GM18505 (cell line): Measurements from ENCODE around the gene LTB4R.
"Not testable (repeated sequence)": the region's sequence is repeated elsewhere in the genome, so short reads cannot be mapped to it uniquely, and the experiment has no call there.

Experiments used
- ATAC-seq: cut with Tn5 transposase; IDR thresholded peaks from one replicate; pipeline ENCODE4 v1.9.1; 2021; ENCODE audit not compliant: unreplicated experiment
- POLR2A ChIP-seq: IDR thresholded peaks from 4 replicates; pipeline ENCODE4 v1.6.1; 2011; ENCODE audit warnings: borderline replicate concordance; ENCODE audit not compliant: insufficient read depth, insufficient read length; ENCODE audit errors: extremely low read depth

LTB4R gene

DNA sequence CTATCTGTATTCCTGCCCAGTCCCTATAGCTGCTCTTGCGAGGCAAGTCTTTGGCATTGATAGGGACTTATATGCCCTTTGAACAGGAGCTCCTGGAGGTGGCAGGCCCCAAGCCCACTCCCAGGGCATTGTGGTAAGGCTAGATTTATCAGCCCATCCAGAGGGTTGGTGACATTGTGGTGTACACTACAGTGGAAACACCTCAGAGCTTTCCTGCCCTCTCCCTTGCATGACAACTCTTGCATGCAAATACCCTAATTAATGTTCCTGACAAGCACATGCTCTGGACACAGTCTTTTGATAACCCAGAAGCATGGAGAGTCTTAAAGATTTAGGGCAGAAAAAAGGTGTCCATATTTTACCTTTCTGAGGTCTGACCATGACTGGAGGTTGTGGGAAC is 29.3 kb downstream of the LTB4R start:
- ATAC-seq, result no peak
- no peak for TF ChIP-seq POLR2A

DNA sequence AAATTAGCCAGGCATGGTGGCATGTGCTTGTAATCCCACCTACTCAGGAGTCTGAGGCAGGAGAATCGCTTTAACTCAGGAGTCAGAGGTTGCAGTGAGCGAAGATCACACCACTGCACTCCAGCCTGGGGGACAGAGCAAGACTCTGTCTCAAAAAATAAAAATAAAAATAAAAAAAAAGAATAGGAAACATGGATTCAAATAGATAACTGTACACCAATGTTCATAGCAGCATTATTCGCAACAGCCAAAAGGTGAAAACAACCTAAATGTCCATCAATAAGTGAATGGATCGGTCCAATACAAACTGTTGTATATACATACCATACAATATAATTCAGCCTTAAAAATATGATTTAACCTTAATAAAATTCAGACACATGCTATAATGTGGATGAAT is 31.6 kb downstream of the LTB4R start:
- no peak for TF ChIP-seq POLR2A
- no peak for ATAC-seq

DNA sequence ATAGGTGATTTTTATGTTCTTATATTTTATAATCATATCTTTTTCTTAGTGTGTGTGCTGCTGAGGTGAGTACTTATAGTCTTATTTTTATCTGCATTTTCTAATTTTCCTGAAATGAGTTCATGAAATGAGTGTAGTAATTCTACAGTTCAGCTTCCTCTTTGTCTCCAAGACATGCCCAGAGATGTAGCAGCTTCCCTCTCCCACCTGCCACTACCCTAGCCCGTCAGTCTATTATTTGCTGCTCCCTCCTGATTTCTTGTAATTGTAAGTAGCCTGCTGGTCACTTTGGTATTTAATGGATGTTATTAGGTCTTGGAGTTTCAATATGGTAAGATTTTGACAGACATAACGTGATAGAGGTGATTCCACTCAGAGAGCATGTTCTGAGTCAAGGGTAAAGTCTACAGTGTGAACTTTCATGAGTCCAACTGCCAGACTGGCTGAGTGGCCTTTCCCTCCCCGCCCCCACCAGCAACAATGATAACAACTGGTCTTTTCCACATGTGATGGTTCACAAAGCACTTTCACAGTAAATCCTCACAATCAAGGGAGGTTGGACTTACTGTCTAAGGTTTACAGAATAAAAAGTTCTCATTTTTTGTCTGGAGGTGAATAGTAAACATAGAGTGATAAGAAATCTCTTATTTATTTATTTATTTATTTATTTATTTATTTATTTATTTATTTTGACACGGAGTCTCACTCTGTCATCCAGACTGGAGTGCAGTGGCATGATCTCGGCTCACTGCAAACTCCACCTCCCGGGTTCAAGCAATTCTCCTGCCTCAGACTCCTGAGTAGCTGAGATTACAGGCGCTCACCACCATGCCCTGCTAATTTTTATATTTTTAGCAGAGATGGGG is 32.7 kb downstream of the LTB4R start:
- no peak for ATAC-seq
- TF ChIP-seq POLR2A, result no peak

DNA sequence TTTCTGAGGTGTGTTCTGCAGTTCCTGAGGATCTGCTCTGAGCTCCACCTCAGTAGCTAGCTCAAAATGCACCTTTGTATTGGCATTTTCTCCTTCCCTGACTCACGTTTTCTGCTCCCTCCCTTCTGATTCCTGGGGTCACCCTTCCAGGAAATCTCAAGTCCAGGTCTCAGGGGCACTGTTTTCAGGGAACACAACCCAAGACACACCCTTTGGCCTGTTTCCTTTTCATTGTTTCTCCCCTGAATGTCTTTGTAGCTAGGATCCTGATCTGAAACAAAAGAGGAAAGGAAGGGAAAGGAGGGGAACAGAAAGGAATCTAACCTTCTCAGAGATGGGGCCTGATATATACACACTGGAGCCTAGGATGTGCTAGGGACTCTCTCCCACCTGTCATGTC is 35.8 kb downstream of the LTB4R start:
- no peak for TF ChIP-seq POLR2A
- no peak for ATAC-seq

DNA sequence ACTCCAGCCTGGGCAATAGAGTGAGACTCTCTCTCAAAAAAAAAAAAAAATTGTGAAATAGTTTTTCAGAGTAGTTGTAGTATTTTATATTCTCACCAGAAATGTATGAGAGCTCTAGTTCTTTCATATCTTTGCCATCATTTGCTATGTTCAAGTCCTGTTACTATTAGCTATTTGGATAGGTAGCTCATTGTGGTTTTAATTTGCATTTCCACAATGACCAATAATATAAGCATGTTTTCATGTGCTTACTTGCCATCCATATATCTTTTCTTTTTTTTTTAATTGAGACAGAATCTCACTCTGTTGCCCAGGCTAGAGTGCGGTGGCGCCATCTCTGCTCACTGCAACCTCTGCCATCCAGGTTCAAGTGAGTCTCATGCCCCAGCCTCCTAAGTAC is 36.9 kb downstream of the LTB4R start:
- no peak for ATAC-seq
- TF ChIP-seq POLR2A, result no peak

DNA sequence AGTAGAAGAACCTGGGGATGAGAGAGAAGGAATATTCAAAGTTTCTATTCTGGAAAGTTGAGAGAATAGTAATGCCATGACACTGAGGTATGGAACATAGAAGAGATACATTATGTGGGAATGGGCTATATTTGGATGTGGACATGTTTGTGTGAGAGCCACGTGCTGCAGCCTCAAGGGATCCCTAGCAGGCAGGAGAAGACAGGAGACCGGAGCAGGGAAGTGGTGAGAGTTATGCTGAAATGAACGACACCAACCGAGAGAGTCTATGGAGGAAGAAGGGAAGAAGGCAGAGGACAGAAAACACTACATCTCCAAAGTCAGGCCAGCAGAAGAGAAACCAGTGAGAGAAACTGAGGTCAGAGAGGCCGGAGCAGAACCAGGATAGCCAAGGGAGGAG is 38.4 kb downstream of the LTB4R start:
- no peak for TF ChIP-seq POLR2A
- ATAC-seq, result no peak

DNA sequence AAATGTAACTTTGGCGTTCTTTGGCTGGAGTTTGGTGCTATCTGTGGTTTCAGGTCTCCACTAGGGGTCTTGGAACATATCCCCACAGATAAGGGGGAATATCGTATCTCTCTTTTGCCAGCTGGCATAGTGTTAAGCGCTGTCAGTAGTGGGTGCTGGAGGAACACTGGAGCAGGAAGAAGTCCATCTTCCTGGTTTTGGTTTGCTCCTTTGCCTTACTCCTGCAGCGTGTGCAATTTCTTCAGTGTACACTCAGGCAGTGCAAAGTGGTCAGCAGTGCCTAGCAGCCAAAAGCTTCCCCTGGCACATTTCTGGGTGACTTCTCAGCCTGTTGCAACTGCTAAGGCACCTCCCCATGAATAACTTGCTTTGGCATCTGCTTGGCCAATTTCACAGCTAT is 40.2 kb downstream of the LTB4R start:
- no peak for TF ChIP-seq POLR2A

DNA sequence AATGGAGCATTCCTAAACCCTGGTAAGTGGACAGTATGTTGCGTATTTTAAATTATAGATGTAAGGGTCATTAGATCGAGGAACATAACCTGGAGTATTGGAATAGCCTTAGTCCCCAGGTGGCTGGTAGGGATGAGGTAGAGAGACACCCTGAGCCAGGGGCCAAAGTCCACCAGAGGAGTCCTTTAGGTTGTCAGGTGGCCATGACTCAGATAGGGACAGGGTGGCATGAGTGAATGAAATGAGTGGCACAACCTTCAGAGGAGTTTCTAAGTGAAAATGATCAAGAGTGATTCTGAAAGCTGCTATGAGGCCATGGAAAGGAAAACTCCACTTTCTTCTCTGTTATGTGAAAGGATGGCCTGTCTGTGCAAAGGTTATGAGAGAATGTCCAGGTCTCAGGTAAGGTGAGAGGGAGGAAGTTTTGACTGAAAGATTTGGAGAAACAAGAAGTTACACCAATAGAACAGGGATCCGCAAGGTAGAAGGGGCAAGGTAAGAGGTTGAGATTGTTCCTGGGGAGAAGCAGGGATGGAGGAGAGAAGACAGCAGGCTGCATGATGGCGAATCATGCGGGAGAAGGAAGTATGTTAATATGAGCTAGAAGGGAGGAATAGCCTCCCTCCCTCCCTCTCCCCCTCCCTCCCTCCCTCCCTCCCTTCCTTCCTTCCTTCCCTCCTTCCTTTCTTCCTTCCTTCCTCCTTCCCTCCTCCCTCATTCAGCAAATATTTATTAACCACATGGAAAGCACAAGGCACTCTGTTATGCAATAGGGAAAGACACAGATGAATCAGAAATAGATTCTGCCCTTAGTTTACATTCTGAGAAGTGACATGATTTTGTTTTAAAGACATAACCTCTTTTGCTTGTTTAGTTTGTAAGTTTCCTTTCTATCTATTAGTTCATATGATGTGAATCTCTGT is 42.5 kb downstream of the LTB4R start:
- TF ChIP-seq POLR2A, result no peak

More for the DNA sequence above, 40.2 kb downstream of the LTB4R start:
- ATAC-seq, result no peak

DNA sequence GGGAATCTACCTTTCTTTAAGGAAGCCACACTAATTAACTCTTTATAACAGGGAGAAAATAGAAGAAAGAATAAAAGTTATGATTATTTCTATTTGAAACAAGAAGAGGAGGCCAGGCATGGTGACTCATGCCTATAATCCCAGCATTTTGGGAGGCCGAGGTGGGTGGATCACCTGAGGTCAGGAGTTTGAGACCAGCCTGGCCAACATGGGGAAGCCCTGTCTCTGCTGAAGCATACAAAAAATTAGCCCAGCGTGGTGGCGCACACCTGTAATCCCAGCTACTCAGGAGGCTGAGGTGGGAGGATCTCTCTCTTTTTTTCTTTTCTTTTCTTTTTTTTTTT is 43.2 kb downstream of the LTB4R start:
- not testable (repeated sequence) for ATAC-seq

More for the DNA sequence above, 42.5 kb downstream of the LTB4R start:
- no peak for ATAC-seq

DNA sequence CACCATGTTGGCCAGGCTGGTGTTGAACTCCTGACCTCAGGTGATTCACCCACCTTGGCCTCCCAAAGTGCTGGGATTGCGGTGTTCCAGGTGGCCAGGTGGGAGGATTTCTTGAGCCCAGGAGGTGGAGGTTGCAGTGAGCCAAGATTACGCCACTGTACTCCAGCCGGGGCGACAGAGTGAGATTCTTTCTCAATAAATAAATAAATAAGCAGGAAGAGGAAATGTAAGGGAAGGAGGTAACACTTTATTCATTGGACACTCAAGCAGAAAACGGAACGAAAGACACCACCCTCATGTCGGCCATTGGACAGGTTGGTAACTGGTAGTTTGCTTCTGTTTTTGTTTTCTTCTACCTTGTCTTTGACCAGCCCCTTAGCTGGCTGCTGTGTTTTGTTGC is 43.7 kb downstream of the LTB4R start:
- ATAC-seq, result no peak
- no peak for TF ChIP-seq POLR2A

DNA sequence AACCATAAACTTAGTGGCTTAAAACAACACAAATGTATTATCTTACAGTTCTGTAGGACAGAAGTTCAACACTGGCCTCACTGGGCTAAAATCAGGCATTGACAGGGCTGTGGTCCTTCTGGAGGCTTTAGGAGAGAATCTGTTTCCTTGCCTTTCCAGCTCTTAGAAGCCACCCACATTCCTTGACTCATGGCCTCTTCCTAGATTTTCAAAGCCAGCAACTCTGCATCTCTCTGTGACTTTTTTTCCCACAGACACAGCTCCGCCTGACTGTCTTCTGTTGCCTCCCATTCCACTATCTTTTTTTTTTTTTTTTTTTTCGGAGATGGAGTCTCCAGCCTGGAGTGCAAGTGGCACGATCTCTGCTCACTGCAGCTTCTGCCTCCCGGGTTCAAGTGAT is 44.9 kb downstream of the LTB4R start:
- no peak for TF ChIP-seq POLR2A
- no peak for ATAC-seq

DNA sequence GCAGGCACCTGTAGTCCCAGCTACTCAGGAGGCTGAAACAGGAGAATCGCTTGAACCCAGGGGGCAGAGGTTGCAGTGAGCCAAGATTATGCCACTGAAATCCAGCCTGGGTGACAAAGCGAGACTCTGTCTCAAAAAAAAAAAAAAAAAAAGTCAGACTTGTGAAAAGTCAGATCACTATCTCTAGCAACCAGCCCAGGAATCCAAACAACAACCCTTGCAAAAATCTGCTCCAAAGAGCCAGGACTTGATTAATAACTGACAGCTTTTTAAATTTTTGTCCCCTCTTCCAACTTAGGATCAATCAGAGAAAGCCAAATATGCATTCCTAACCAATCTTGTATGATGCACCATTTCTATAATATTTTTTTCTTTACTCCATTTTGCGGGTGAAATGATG is 49.0 kb downstream of the LTB4R start:
- no peak for ATAC-seq
- TF ChIP-seq POLR2A, result no peak

DNA sequence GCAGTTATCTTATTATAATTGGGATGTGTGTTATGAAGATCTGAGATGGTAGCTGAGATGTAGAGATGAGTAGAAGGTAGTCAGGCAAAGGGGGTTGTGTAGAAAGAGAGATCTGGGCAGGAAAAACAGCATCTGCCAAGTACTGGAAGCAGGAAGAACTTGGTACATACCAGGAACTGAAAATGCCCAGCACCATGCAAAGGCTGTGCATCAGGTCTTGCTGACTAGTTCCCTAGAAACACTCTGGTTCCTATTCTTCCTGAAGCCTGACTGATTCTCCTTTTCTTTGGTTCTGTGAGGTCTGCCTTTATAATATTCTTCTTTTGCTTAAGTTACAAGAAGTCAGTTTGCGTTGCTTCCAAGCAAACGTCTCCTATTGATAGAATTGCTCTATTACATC is 50.0 kb downstream of the LTB4R start:
- no peak for TF ChIP-seq POLR2A
- no peak for ATAC-seq

DNA sequence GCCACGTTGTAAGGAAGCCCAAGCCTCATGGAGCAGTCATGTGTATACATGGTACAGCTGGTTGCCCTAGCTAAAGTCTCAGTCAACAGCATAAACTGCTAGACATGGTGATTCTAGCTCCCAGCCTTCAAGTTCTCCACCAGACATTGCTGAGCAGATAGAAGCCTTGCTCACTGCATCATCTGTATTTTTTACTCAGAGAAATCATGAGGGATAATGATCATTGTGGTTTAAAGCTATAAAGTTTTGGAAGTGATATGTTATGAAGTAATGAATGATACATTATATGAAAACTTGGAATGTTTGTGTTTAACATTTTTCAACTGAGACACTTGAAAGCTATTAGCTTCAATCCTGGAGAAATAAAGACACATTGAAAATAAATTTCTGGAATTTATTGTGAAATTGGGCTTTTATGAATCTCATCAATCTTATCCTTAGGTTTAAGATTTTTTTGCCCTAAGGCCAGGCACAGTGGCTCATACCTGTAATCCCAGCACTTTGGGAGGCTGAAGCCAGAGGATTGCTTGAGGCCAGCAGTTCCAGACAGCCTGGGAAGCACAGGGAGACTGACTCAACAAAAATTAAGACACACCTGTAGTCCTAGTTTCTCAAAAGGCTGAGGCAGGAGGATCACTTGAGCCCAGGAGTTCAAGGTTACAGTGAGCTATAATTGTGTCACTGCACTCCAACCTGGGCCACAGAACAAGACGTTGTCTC is 51.1 kb downstream of the LTB4R start:
- ATAC-seq, result no peak
- no peak for TF ChIP-seq POLR2A

DNA sequence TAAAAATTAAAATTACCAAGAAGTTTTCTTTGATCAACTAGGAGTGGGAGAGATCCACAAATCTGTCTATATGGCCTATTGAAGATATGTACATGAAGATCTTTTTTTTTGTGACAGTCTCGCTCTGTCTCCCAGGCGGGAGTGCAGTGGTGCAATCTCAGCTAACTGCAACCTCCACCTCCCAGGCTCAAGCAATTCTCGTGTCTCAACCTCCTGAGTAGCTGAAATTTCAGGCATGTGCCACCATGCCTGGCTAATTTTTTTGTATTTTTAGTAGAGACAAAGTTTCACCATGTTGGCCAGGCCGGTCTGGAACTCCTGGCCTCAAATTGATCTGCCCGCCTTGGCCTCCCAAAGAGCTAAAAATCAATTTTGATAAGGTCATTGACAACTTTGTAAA is 52.1 kb downstream of the LTB4R start:
- no peak for TF ChIP-seq POLR2A
- no peak for ATAC-seq
